OCI-LY7 (cell line): ENCODE results near the gene CDC42. TPM values are rescaled to one million over a fixed set of nuclear protein-coding genes. Genes with fewer than 3 reads are reported as not detected.
A peak's percentile ranks its signal among the peaks of the same experiment; 100 is the strongest.

Source experiments
- BruUV-seq: library from RNA; stranded (reverse); fragments of 400-500 nt; replicated peaks from 2 replicates; lab custom pipeline; 2021; lab: Mats Ljungman, UMichigan
- CTCF ChIA-PET: fragments of 300-600 bp; sonication (Branson Sonifier 250); formaldehyde crosslinking; loops from one replicate; lab custom pipeline; 2022; ENCODE audit warnings: antibody characterized with exemption; ENCODE audit not compliant: unreplicated experiment; lab: Charles Lee
- POLR2A ChIA-PET: fragments of 300-600 bp; sonication (Branson Sonifier 250); formaldehyde crosslinking; loops from one replicate; lab custom pipeline; 2022; ENCODE audit warnings: antibody characterized with exemption; lab: Charles Lee
- DNase-seq: peaks from one replicate; pipeline ENCODE4 v3.0.0-alpha.2; 2015; ENCODE audit warnings: low spot score
- H2AFZ ChIP-seq: fragments of 200-600 bp; sonication (generic), shearing (Covaris generic); 2 replicates; pipeline ENCODE4 v1.6.1; 2014; ENCODE audit warnings: mild to moderate bottlenecking, antibody characterized with exemption, low read length, moderate library complexity
- H3K27ac ChIP-seq: fragments of 200-600 bp; sonication (generic); 2 replicates; pipeline ENCODE4 v1.5.1; 2014; ENCODE audit warnings: mixed run types, low read depth, mild to moderate bottlenecking, moderate library complexity, low read length, inconsistent platforms; ENCODE audit not compliant: poor library complexity, severe bottlenecking
- H3K36me3 ChIP-seq: fragments of 200-600 bp; sonication (generic); 2 replicates; pipeline ENCODE4 v1.6.1; 2014; ENCODE audit warnings: mild to moderate bottlenecking, antibody characterized with exemption, low read length, moderate library complexity, mixed read lengths; ENCODE audit not compliant: insufficient read depth
- H3K4me1 ChIP-seq: fragments of 200-600 bp; sonication (generic); 2 replicates; pipeline ENCODE4 v1.5.1; 2014; ENCODE audit warnings: mild to moderate bottlenecking, low read length; ENCODE audit not compliant: insufficient read depth, poor library complexity, severe bottlenecking
- H3K4me2 ChIP-seq: fragments of 200-600 bp; sonication (generic); 2 replicates; pipeline ENCODE4 v1.6.1; 2014; ENCODE audit warnings: mild to moderate bottlenecking, low read length
- H3K4me3 ChIP-seq: fragments of 200-600 bp; sonication (generic); 2 replicates; pipeline ENCODE4 v1.5.1; 2014; ENCODE audit warnings: mild to moderate bottlenecking, low read depth, low read length; ENCODE audit not compliant: poor library complexity, severe bottlenecking
- H3K79me2 ChIP-seq: fragments of 200-600 bp; sonication (generic); 2 replicates; pipeline ENCODE4 v1.6.1; 2016; ENCODE audit warnings: low read depth, mild to moderate bottlenecking, low read length, moderate library complexity, mixed read lengths; ENCODE audit not compliant: insufficient read depth
- H3K9me2 ChIP-seq: fragments of 200-600 bp; sonication (generic); 2 replicates; pipeline ENCODE4 v1.6.1; 2016; ENCODE audit warnings: mild to moderate bottlenecking, low read length, mixed read lengths; ENCODE audit not compliant: insufficient read depth
- H3K9me3 ChIP-seq: fragments of 200-600 bp; sonication (generic); 2 replicates; pipeline ENCODE4 v1.6.1; 2014; ENCODE audit warnings: mild to moderate bottlenecking, mixed run types, low read length, mixed read lengths
- H4K20me1 ChIP-seq: fragments of 200-600 bp; sonication (generic); 2 replicates; pipeline ENCODE4 v1.6.1; 2014; ENCODE audit warnings: mild to moderate bottlenecking, antibody characterized with exemption, low read length, moderate library complexity, mixed read lengths; ENCODE audit not compliant: insufficient read depth
- EZH2phosphoT487 ChIP-seq: fragments of 200-600 bp; sonication (generic); IDR thresholded peaks from 2 replicates; pipeline ENCODE4 v1.6.1; 2018; ENCODE audit warnings: low read depth, borderline replicate concordance, mild to moderate bottlenecking, mixed run types, antibody characterized with exemption, low read length, moderate library complexity, mixed read lengths
- intact Hi-C: fragments of 100-400 bp; cut with micrococcal nuclease; formaldehyde crosslinking; loops from one replicate; pipeline ENCODE4 v1.10.0; 2022; ENCODE audit not compliant: unreplicated experiment
- total RNA-seq, 2 experiments: library from RNA; depleted of rRNA in 1 of 2; stranded (reverse); fragments of >200 nt in 1 of 2; shearing (Covaris generic) in 1 of 2; gene quantifications; 2 replicates each; pipeline ENCODE4 v1.2.3, GENCODE V29; 2014 to 2022
- TF ChIP-seq, protein P1 (sequence below): fragments of 200-600 bp; sonication (generic); conservative IDR thresholded peaks from 2 replicates; pipeline ENCODE4 v1.5.1; 2014; ENCODE audit warnings: mild to moderate bottlenecking, antibody characterized with exemption, low read length, moderate library complexity, mixed read lengths

Gene CDC42
- total RNA-seq, 2 experiments from 2014 or later = 109 to 157 TPM

DNA sequence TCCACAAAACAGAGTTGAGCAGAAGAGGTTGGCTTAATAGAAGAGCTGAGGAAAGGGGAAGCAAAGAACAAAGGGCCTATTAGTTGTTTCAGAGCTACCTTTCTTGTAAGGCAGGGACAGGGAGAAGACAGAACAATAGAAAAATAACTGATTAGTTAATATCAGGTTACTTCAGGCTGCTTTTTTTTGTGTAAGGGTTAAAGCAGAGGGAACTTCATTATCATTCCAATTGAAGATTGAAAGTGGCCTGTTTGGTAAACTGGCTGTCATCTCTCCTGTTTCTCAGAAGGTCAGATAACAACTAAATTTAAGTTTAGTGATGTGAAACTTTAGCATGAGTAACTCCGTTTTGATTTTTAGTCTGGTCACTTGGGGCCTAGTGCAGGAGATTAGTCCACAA is 22.3 kb downstream of the CDC42 start:
- no TSS peak for BruUV-seq
- peaks cover 34% of the 10 kb centered on the region for H3K4me1 ChIP-seq
- TF ChIP-seq, protein P1, sequence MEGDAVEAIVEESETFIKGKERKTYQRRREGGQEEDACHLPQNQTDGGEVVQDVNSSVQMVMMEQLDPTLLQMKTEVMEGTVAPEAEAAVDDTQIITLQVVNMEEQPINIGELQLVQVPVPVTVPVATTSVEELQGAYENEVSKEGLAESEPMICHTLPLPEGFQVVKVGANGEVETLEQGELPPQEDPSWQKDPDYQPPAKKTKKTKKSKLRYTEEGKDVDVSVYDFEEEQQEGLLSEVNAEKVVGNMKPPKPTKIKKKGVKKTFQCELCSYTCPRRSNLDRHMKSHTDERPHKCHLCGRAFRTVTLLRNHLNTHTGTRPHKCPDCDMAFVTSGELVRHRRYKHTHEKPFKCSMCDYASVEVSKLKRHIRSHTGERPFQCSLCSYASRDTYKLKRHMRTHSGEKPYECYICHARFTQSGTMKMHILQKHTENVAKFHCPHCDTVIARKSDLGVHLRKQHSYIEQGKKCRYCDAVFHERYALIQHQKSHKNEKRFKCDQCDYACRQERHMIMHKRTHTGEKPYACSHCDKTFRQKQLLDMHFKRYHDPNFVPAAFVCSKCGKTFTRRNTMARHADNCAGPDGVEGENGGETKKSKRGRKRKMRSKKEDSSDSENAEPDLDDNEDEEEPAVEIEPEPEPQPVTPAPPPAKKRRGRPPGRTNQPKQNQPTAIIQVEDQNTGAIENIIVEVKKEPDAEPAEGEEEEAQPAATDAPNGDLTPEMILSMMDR = no peak
- TF ChIP-seq EZH2phosphoT487 = no peak

DNA sequence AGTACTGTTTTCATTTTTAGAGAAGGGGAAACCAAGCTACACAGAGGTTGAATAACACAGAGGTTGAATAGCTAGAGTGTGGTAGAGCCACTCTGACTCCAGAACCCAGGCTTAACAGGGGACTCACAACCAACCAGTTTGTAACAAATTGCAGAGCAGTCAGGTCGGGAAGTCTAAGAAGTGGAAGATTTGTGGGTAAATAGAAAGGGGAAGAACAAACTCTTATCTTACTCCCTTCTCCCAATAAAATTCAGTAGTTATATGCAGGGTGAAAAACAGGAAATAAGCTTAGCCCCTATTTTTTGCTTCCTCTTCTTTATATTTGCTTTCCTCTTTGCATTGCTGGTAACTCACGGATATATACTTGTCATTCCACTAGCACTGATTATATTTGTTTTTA is 23.2 kb downstream of the CDC42 start:
- Histone ChIP-seq H3K9me2 (no peaks in the 10 kb centered on the region), H3K79me2 (peaks cover 99% of the 10 kb centered on the region), H3K27ac (peak overlapping the region; percentile 32), H4K20me1 (peaks cover 57% of the 10 kb centered on the region), H3K36me3 (peaks cover 74% of the 10 kb centered on the region), H2AFZ (no peak overlapping the region), H3K4me2 (peak overlapping the region; percentile 43), H3K4me3 (no peak overlapping the region), H3K4me1 (peaks cover 37% of the 10 kb centered on the region), H3K9me3 (peaks cover 8% of the 10 kb centered on the region; the same call in 1 of the 2 replicates)
- DNase-seq = no peak
- TF ChIP-seq EZH2phosphoT487 = no peak
- TF ChIP-seq, protein P1 = no peak
- no TSS peak for BruUV-seq
- ChIA-PET CTCF (no interaction called here), POLR2A (interaction anchor here (1.2 kb wide), 1 partner anchor 25 kb away, joined by 3 read pairs; no protein-coding TSS in a partner anchor)
- intact Hi-C loops = no loop called here

More for the DNA sequence above, 22.3 kb downstream of the CDC42 start:
- Histone ChIP-seq H4K20me1 (peaks cover 54% of the 10 kb centered on the region), H3K36me3 (peaks cover 72% of the 10 kb centered on the region), H3K79me2 (peaks cover 99% of the 10 kb centered on the region), H3K9me2 (no peaks in the 10 kb centered on the region), H3K4me3 (no peak overlapping the region), H3K4me2 (peak overlapping the region; percentile 43), H3K9me3 (peaks cover 11% of the 10 kb centered on the region; the same call in 1 of the 2 replicates), H2AFZ (no peak overlapping the region), H3K27ac (peak overlapping the region; percentile 32)
- CTCF ChIA-PET = no interaction called here
- POLR2A ChIA-PET = interaction anchor here (0.9 to 1.8 kb wide), 3 partner anchors 9 to 26 kb away, joined by 3 to 6 read pairs (median 4); no protein-coding TSS in a partner anchor
- intact Hi-C loops = no loop called here
- peak; percentile 33 for DNase-seq

DNA sequence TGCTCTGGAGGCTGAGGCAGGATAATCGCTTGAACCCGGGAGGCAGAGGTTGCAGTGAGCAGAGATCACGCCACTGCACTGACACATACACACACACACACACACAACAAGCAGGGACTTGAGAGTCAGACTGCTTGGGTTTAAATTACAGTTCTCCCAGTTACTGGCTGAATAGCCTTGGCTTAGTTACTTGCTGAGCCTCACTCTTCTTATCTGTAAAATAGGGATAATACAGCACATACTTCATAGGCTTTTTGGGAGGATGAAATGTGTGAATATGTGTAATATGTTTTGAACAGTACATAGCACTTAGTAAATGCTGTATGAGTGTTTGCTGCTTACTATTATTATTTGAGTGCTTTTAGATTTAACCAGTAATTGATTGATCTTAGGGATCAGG is 23.8 kb downstream of the CDC42 start:
- no peaks in the 10 kb centered on the region for H3K9me2 ChIP-seq
- H3K79me2 ChIP-seq = peaks cover 93% of the 10 kb centered on the region
- H3K27ac ChIP-seq = no peak overlapping the region
- CTCF ChIA-PET = no interaction called here
- H4K20me1 ChIP-seq = peaks cover 57% of the 10 kb centered on the region
- no peak overlapping the region for H3K4me3 ChIP-seq
- no TSS peak for BruUV-seq
- H3K9me3 ChIP-seq = peaks cover 4% of the 10 kb centered on the region; the same call in 1 of the 2 replicates
- no peak for TF ChIP-seq EZH2phosphoT487
- TF ChIP-seq, protein P1 = no peak
- intact Hi-C loops = no loop called here
- POLR2A ChIA-PET = no interaction called here
- H3K36me3 ChIP-seq = peaks cover 73% of the 10 kb centered on the region
- no peak overlapping the region for H2AFZ ChIP-seq
- DNase-seq = no peak
- no peak overlapping the region for H3K4me2 ChIP-seq
- peaks cover 37% of the 10 kb centered on the region for H3K4me1 ChIP-seq
